Stimulated activated naive CD8-positive, alpha-beta T cell treated with anti-CD3 and anti-CD28 coated beads, Interleukin-15, amount 100 ng/mL, for 72 hours (primary cell): ENCODE data around the gene N4BP2L2.
A peak's percentile ranks its signal among the peaks of the same experiment; 100 is the strongest.

Experiments
- ATAC-seq: fragments of 150-1000 bp; cut with Tn5 transposase; 2 replicates; pipeline ENCODE4 v1.10.0; 2021; ENCODE audit warnings: mild to moderate bottlenecking, moderate library complexity
- DNase-seq, 2 donors: peaks; one replicate each; pipeline ENCODE4 v3.0.0; 2021 to 2022
- H3K27ac Mint-ChIP-seq, 2 donors: one replicate each; pipeline ENCODE4 v1.8.0; 2022; ENCODE audit warnings: mild to moderate bottlenecking in 2 of 2, mixed read lengths in 2 of 2, moderate library complexity in 2 of 2
- H3K27me3 Mint-ChIP-seq: one replicate; pipeline ENCODE4 v1.8.0; 2022; ENCODE audit warnings: mixed read lengths
- H3K4me1 Mint-ChIP-seq: one replicate; pipeline ENCODE4 v1.8.0; 2022; ENCODE audit warnings: mild to moderate bottlenecking, mixed read lengths
- H3K4me3 Mint-ChIP-seq, 2 donors: one replicate each; pipeline ENCODE4 v1.8.0; 2022; ENCODE audit warnings: mild to moderate bottlenecking in 2 of 2, mixed read lengths in 2 of 2, moderate library complexity in 1 of 2
- H3K9me3 Mint-ChIP-seq, 2 donors: one replicate each; pipeline ENCODE4 v1.8.0; 2022; ENCODE audit warnings: mixed read lengths in 2 of 2

The N4BP2L2 gene

GRCh38 chr13:32427852-32428580 lies 110.6 kb downstream of the N4BP2L2 start, which contains the start of gene N4BP2L1:
Gene N4BP2L1 (minus strand): TSS chr13:32428130. CDS start chr13:32428082, 48 bp downstream.
- Mint-ChIP-seq H3K9me3 (no peaks in the 10 kb centered on the region), H3K27ac (peak within 1 kb of the TSS; percentile 98 to 99), H3K4me1 (peaks cover 51% of the 10 kb centered on the region), H3K27me3 (no peaks in the 10 kb centered on the region), H3K4me3 (peak within 1 kb of the TSS; percentile 97)
- ATAC-seq: peak; percentile 88
- peak; percentile 84 to 95 for DNase-seq

DNA sequence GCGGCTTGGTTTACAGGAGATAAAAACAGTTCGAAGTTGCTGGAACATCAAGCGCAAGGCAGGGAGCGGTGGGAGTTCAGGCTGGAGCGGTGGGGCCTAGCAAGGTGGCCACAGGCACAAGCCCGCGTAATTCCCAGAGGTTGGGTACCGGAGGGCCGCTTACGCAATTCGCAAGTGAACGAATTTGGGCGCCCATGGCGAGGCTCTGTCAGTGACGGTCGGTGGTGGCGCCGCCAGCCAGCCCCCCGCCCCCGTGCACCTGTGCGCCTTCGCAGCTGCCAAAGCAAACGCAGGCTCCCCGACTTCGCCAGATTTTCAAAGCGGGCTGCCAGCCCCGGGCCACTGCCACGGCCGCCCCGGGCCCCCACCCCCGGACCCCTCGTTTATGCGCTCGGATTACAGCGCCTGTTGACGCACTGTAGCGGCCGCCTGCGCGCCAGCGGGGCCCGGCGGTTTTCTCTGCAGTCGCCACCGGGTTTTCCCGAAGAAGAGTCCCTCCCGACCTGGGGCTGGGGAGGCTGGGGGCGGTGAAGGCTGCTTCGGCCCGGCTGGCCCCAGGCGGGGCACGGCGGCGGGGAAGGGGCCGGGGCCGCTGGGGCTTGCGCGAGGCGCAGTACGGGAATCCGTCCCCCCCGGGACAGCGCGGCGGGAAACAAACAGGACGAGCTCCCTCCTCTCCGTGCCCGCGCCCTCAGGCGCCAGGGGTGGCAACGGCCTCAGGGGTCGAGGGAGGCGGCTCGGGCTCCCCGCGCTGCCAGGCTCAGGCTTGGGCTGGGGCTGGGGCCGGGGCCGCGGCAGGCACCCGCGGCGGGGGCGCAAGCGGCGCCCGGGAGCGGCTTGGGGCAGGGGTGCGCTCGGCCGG lies 111.4 kb downstream of the N4BP2L2 start:
- peak; percentile 40 for ATAC-seq
- peak; percentile 68 to 73 for DNase-seq
- Mint-ChIP-seq H3K27ac (peak overlapping the region; percentile 96 to 98), H3K27me3 (no peaks in the 10 kb centered on the region), H3K4me1 (peaks cover 53% of the 10 kb centered on the region), H3K9me3 (no peaks in the 10 kb centered on the region), H3K4me3 (peak overlapping the region; percentile 97)

GRCh38 chr13:32426191-32426989 lies 112.2 kb downstream of the N4BP2L2 start:
- peak; percentile 32 to 40 for DNase-seq
- peak; percentile 57 for ATAC-seq
- Mint-ChIP-seq H3K4me1 (peaks cover 53% of the 10 kb centered on the region), H3K9me3 (no peaks in the 10 kb centered on the region), H3K4me3 (peak overlapping the region; percentile 97), H3K27me3 (no peaks in the 10 kb centered on the region), H3K27ac (peak overlapping the region; percentile 96 to 98)

- Mint-ChIP-seq H3K27me3 (no peaks in the 10 kb centered on the region), H3K27ac (peak overlapping the region in 1 of 2 donors; percentile 93), H3K4me1 (peaks cover 49% of the 10 kb centered on the region), H3K9me3 (peaks cover 1 to 2% of the 10 kb centered on the region in 2 donors), H3K4me3 (peak overlapping the region; percentile 97)
- no peak for ATAC-seq
- DNase-seq: no peak
These were observed 113.4 kb downstream of the N4BP2L2 start for GRCh38 chr13:32425158-32425557.

DNA sequence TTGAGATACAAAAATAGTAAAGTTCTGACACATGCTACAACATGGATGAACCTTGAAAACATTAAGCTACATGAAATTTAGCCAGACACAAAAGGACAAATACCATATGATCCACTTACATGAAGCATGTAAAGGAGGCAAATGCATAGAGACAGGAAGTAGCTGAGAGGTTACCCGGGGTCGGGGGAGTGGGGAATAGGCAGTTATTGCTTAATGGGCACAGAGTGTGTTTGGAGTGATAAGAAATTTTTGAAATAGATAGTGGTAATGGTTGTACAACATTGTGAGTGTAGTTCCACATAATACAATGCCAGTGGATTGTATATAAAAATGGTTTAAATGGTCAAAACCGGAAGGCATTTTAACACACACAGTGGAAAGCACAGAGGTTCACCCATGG lies 115.0 kb downstream of the N4BP2L2 start:
- DNase-seq (no peak), ATAC-seq (no peak)
- H3K4me3 Mint-ChIP-seq: no peak overlapping the region
- H3K27me3 Mint-ChIP-seq: no peaks in the 10 kb centered on the region
- H3K4me1 Mint-ChIP-seq: peaks cover 40% of the 10 kb centered on the region
- no peak overlapping the region for H3K27ac Mint-ChIP-seq
- H3K9me3 Mint-ChIP-seq: peaks cover 14 to 17% of the 10 kb centered on the region in 2 donors

GRCh38 chr13:32419862-32420261 lies 118.7 kb downstream of the N4BP2L2 start:
- DNase-seq: no peak
- no peak for ATAC-seq
- Mint-ChIP-seq H3K9me3 (peaks cover 22 to 31% of the 10 kb centered on the region in 2 donors), H3K27ac (peak overlapping the region in 1 of 2 donors; percentile 63), H3K4me1 (peaks cover 34% of the 10 kb centered on the region), H3K4me3 (no peak overlapping the region), H3K27me3 (no peaks in the 10 kb centered on the region)

GRCh38 chr13:32417995-32418394 lies 120.6 kb downstream of the N4BP2L2 start:
- peaks cover 18% of the 10 kb centered on the region for H3K4me1 Mint-ChIP-seq
- ATAC-seq (no peak), DNase-seq (no peak)
- no peak overlapping the region for H3K4me3 Mint-ChIP-seq
- peaks cover 22 to 31% of the 10 kb centered on the region in 2 donors for H3K9me3 Mint-ChIP-seq
- H3K27me3 Mint-ChIP-seq: no peaks in the 10 kb centered on the region
- H3K27ac Mint-ChIP-seq: peak overlapping the region in 1 of 2 donors; percentile 67

- DNase-seq: no peak
- H3K9me3 Mint-ChIP-seq: peaks cover 19 to 27% of the 10 kb centered on the region in 2 donors
- no peak overlapping the region for H3K27ac Mint-ChIP-seq
- peak; percentile 62 for ATAC-seq
- H3K4me3 Mint-ChIP-seq: no peak overlapping the region
- H3K4me1 Mint-ChIP-seq: peaks cover 24% of the 10 kb centered on the region
- no peaks in the 10 kb centered on the region for H3K27me3 Mint-ChIP-seq
These were observed 123.6 kb downstream of the N4BP2L2 start for GRCh38 chr13:32415019-32415418.

DNA sequence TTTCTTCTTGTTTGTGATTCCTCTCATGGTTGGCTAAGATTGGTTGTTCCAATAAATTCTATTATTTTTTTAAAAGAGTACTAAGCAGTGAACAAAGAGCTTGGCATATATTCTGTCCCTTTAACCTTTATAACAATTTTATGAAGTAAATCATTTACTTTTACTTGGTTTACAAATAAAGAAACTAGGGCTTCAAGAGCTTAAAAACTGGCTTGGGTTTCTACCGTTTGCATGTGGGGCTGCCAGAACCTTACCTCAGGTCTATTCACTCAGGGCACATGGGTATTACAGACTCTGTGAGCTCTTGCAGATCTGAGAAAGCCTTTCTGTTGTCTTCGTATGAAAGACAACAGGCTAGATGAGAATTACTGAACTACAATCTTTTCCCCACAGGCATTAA lies 124.0 kb downstream of the N4BP2L2 start:
- peaks cover 15 to 23% of the 10 kb centered on the region in 2 donors for H3K9me3 Mint-ChIP-seq
- no peaks in the 10 kb centered on the region for H3K27me3 Mint-ChIP-seq
- DNase-seq (no peak), ATAC-seq (no peak)
- H3K4me3 Mint-ChIP-seq: no peak overlapping the region
- H3K27ac Mint-ChIP-seq: no peak overlapping the region
- H3K4me1 Mint-ChIP-seq: peaks cover 28% of the 10 kb centered on the region

DNA sequence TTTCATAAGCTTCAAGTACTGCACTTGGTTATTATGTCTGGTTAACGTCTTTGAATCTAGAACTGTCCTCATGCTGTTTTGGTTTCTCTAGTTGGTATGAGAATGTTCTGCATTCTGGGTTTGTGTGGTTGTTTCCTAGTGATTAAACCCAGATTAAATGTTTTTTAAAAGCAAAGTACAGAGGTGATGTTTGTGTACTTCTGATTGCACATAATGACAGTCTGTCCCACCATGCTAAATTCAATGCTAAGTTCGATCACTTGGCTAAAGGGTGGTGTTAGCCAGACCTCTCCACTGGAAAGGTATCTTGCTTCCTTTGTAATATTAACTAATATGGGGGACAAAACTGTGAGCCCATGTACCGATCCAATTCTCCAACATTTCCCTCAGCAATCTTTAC lies 125.3 kb downstream of the N4BP2L2 start:
- Mint-ChIP-seq H3K9me3 (peaks cover 5 to 11% of the 10 kb centered on the region in 2 donors), H3K27ac (no peak overlapping the region)

GRCh38 chr13:32409561-32410421 lies 128.8 kb downstream of the N4BP2L2 start:
- Mint-ChIP-seq H3K9me3 (no peaks in the 10 kb centered on the region), H3K4me1 (peaks cover 34% of the 10 kb centered on the region), H3K27ac (no peak overlapping the region), H3K4me3 (no peak overlapping the region), H3K27me3 (no peaks in the 10 kb centered on the region)
- ATAC-seq (no peak), DNase-seq (no peak)

More for the DNA sequence above, 125.3 kb downstream of the N4BP2L2 start:
- ATAC-seq (no peak), DNase-seq (no peak)
- Mint-ChIP-seq H3K4me3 (no peak overlapping the region), H3K27me3 (no peaks in the 10 kb centered on the region), H3K4me1 (peaks cover 36% of the 10 kb centered on the region)

DNA sequence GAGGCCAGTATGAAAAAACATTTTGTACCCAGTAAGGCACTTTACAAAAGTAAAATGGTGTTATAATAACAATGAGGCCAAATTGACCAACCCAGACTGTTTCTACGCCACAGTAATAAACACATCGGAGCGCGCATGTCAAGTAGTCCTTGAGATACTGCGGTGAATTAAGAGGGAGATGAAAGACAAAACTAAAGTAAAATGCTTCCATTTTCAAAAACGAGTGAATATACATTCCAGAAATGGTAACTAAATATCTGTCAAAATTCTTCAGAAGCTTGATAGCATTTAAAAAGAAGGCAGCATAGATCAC lies 129.6 kb downstream of the N4BP2L2 start:
- ATAC-seq (no peak), DNase-seq (no peak)
- H3K4me3 Mint-ChIP-seq: no peak overlapping the region
- no peak overlapping the region for H3K27ac Mint-ChIP-seq
- peaks cover 34% of the 10 kb centered on the region for H3K4me1 Mint-ChIP-seq
- no peaks in the 10 kb centered on the region for H3K27me3 Mint-ChIP-seq
- no peaks in the 10 kb centered on the region for H3K9me3 Mint-ChIP-seq

- no peak for DNase-seq
- Mint-ChIP-seq H3K4me3 (no peak overlapping the region), H3K27ac (peak overlapping the region in 1 of 2 donors; percentile 89), H3K27me3 (no peaks in the 10 kb centered on the region), H3K4me1 (peaks cover 34% of the 10 kb centered on the region), H3K9me3 (no peaks in the 10 kb centered on the region)
- ATAC-seq: no peak
These were observed 130.1 kb downstream of the N4BP2L2 start for GRCh38 chr13:32408296-32409000.

DNA sequence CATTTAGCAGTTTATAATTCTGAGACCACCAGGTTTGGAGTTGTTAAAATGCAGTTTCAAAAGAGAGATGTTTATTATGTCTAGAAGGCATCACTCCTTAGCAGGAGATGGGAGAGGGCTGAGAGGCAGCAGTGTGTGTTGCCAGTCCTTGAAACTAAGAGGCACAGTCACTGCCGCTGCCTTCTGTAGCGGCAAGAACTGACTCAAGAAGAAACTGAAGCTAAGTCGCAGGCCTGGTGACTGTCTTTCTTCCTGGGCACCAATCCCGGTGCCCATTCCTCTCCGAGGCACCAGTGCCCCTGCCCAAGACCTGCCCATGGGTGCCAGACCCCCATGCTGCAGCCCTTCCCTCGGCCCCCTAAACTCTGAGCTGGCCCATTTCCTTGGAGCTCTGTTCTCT lies 130.7 kb downstream of the N4BP2L2 start:
- DNase-seq: no peak
- no peak for ATAC-seq
- peak overlapping the region in 1 of 2 donors; percentile 86 for H3K27ac Mint-ChIP-seq
- no peaks in the 10 kb centered on the region for H3K27me3 Mint-ChIP-seq
- H3K4me1 Mint-ChIP-seq: peaks cover 34% of the 10 kb centered on the region
- H3K9me3 Mint-ChIP-seq: no peaks in the 10 kb centered on the region
- H3K4me3 Mint-ChIP-seq: no peak overlapping the region
